Measurements from ENCODE around the gene RIT2.

The RIT2 gene

GRCh38 chr18:43012951-43013350, 102.5 kb downstream of the RIT2 start:
- no peak for DNase-seq (ENCODE audit: low read depth in 2 of 2)

- DNase-seq (ENCODE audit: low read depth in 2 of 2): no peak
These were observed 104.9 kb downstream of the RIT2 start for GRCh38 chr18:43010611-43011010.

DNA sequence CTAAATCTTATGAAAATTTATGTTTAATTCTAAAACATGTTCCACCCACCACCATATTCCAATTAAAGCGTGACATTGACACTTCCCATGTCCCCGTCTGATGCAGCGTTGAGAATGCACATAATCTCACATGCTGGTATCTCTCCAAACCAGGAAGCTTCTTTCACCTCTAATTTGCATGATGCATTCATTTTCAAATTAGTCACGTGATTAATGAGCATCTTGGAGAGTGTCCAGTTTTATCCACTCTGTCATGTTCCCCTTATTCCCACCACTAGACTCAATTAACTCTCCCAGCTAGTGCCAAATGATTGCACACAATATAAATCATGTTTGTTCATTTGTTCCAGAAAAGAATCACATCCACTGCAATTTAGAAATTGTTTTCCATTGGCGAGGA, 105.8 kb downstream of the RIT2 start:
- no peak for DNase-seq (ENCODE audit: low read depth in 2 of 2)

DNA sequence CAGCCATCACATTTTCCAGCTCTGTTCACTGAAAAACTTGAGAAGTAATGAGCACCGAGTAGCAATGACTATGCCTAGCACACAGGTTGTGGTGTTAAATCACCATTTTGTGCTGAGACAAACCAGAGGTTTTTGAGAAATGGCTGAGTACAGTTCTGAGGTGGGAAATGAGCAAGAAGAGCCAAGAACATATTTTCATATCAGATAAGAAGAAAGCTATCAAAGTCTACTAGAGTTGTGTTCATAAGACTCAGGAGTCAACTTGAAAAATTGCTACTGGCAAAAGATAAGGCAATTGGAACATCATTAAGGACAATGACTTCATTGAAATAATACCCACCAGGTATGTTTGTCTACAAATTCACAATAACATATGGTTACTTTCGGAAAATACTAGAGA, 108.1 kb downstream of the RIT2 start:
- no peak for DNase-seq (ENCODE audit: low read depth in 2 of 2)

- DNase-seq (ENCODE audit: low read depth in 2 of 2): no peak
These were observed 111.1 kb downstream of the RIT2 start for GRCh38 chr18:43004421-43004820.

GRCh38 chr18:43001821-43002220, 113.7 kb downstream of the RIT2 start:
- DNase-seq (ENCODE audit: low read depth in 2 of 2): no peak

- DNase-seq (ENCODE audit: low read depth in 2 of 2): no peak
These were observed 118.7 kb downstream of the RIT2 start for GRCh38 chr18:42996824-42997223.

GRCh38 chr18:42980426-42980825, 135.1 kb downstream of the RIT2 start:
- no peak for DNase-seq (ENCODE audit: low read depth in 2 of 2)

DNA sequence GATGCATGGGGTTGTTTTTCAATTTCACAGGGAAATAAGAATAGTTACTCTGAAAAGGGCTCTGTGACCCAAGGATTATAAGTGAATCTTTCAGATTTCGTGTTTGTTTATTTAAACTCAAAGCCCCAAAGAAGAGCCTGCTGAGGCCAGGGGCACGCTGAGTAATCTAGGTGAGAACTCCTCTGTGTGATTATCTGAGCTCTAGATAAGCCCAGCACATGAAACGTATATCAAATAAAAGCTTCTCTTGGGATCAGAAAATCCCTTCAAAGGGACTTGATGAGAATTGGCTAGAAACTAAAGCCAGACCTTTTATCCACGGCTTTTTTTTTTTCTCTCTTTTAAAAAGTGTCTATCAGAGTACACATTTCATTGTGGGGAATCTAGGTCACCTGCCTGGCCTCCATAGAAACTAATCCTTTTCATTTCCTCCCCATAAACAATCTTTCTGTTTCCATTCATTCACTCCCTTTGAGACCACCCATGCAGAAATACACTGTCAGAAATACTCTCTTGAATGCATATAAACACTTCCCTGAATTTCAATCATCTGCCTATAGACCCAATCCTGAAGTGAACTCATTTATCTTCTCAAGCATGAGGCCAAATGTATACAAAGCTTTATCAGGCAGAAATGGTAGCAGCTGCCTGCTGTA, 137.4 kb downstream of the RIT2 start:
- DNase-seq (ENCODE audit: low read depth in 2 of 2): no peak

DNA sequence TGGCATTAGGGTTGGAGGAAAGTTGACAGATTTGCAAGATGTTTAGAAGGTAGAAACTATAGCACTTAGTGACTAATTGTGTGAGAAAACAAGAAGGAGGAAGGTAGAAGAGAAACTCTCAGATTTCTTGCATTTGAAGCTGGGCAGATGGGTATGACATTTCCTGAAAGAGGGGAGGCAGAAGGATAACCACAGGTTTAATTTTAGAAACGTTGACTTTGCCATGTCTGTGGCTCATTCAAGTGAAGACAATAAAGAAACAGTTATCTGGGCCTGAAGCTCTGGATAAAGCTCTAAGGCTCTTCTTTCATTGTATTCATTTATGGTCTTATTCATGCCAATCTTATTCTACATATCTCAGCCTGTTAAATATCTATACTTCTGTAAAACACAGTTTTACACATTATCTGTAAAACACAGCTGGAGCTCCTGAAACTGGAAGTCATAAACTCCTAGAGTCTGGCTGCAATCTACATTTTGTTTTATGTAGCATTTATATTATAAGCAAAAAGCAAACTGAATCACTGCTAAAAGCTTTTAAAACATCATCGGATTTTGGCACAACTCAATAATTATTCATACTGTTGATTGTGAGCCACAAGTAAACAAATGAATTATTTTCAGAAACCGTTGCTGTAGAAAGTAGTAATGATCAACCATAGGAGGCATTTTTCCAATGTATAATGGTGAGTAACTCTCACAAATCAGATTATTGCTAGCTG, 138.5 kb downstream of the RIT2 start:
- DNase-seq (ENCODE audit: low read depth in 2 of 2): no peak

DNA sequence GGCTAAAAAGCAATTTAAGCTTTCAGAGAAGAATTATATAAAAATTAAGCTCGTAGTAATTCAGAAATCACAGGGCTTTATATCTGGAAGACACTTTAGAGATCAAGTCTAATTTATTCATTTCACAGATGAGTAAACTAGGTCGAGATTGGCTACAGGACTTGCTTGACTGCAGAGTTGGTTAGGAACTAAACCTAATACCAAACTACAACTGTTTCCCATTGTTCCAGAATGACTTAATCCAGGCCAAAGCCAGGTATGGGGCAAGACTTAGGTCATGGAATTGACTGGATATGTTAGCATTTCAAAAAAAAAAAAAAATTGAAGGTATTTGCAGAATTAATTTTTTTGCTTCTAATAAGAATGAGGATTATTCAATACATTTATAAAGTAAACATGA, 146.1 kb downstream of the RIT2 start:
- no peak for DNase-seq (ENCODE audit: low read depth in 2 of 2)

- no peak for DNase-seq (ENCODE audit: low read depth in 2 of 2)
These were observed 154.2 kb downstream of the RIT2 start for GRCh38 chr18:42961298-42961697.

DNA sequence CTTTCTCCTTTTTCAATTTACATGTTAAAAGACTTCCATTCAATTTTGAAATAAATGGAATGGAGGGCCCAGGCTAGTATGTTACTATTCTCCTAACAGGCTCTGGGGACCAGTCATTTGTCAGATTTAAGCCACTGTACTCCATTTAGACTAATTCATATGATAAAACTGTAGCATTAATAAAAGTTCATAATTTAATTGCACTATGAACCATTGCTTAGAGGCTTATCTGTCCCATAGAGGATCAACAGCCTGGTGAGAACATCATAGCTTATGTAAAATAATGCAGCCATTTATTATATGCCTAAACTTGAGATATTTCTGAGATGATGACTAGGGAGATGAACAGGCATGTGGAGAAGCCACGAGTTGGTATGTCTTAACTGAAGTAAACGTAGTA, 156.0 kb downstream of the RIT2 start:
- DNase-seq (ENCODE audit: low read depth in 2 of 2): no peak

DNA sequence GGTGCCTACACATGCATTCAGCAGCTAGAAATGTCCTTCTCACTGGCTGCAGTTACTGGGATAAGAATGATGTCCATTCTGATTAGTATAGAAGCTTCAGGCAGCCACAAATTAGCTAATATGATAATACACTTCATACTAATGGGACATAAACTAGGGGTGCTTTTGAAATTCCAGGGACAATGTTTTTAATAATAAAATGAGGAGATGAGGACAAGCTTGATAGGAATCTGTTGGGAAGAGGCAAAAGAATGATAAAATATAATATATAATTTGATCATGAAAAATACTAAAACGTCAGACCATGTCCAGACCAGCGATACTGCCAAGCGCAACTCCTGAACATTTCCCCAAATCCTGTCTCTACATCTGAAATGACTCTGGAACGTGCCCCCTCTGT, 157.1 kb downstream of the RIT2 start:
- no peak for DNase-seq (ENCODE audit: low read depth in 2 of 2)

GRCh38 chr18:42956287-42956686, 159.2 kb downstream of the RIT2 start:
- DNase-seq (ENCODE audit: low read depth in 2 of 2): no peak

GRCh38 chr18:42954887-42955286, 160.6 kb downstream of the RIT2 start:
- DNase-seq (ENCODE audit: low read depth in 2 of 2): no peak

GRCh38 chr18:42953306-42953705, 162.2 kb downstream of the RIT2 start:
- no peak for DNase-seq (ENCODE audit: low read depth in 2 of 2)

- DNase-seq (ENCODE audit: low read depth in 2 of 2): no peak
These were observed 164.8 kb downstream of the RIT2 start for GRCh38 chr18:42950732-42951131.

DNA sequence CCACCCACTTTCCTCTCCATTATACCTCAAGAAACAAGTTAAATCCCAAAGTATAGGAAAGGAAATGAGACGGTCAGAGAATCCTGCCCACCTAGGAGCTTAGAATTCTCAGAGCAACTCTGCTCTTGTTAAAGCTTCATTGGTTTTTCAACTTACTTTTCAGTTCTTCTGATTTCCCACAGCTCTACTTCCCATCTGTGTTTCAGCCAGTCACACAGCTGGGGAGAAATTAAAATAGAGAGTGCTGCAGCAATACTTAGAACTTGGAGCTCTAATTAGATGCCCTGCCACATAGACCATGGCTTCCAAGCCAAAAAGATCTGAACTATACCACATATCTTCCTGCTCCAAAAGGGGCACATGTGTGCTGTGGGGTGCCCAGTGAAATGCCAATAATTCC, 166.7 kb downstream of the RIT2 start:
- DNase-seq (ENCODE audit: low read depth in 2 of 2): no peak

DNA sequence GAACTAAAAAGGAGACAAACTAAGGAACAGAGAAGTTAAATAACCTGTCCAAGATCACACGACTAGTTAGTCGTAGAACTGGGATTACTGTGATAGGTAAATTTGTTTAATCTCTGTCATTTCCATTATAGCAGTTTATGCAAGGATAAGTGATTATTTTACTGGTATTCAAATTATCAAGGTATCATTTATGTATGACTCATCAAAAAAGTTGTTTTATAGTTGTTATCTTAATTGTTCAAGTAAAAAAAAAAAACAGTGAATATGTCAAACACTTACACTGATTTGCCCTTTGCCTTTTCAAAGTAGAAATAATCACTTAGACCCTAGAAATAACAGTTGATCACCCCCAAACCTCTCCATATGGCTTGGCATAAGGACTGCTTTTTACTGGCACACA, 173.6 kb downstream of the RIT2 start:
- no peak for DNase-seq (ENCODE audit: low read depth in 2 of 2)

GRCh38 chr18:42941021-42941420, 174.5 kb downstream of the RIT2 start:
- DNase-seq (ENCODE audit: low read depth in 2 of 2): no peak

GRCh38 chr18:42937436-42937835, 178.0 kb downstream of the RIT2 start:
- DNase-seq (ENCODE audit: low read depth in 2 of 2): no peak

DNA sequence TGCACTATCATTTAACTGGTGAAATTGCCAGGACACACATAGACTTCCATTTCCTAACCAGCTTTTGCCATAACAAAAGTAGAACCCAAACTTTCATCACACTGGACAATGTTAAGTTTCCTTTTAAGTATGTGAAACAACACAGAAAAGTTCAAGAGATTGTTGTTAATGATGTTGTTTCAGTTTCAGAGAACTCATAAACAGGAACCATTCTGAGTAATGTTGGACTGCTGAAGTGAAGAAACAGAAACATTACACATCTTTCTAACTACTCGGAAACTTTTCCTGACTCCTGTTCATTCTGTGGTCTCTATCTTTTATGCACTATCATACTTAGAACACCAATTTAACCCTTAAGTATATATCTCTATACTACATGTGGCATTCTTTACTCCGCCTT, 179.2 kb downstream of the RIT2 start:
- no peak for DNase-seq (ENCODE audit: low read depth in 2 of 2)

- no peak for DNase-seq (ENCODE audit: low read depth in 2 of 2)
These were observed 184.0 kb downstream of the RIT2 start for GRCh38 chr18:42931491-42931890.
